IMR-90 (cell line): Measurements from ENCODE around the gene ITPKB.
"Not testable (repeated sequence)": the region's sequence is repeated elsewhere in the genome, so short reads cannot be mapped to it uniquely, and the experiment has no call there.

Experiments used
- BHLHE40 ChIP-seq: fragments of 150-350 bp; IDR thresholded peaks from 2 replicates; pipeline ENCODE4 v1.6.1; 2016; ENCODE audit warnings: mild to moderate bottlenecking, low read depth, low read length
- CEBPB ChIP-seq: IDR thresholded peaks from 2 replicates; pipeline ENCODE4 v1.6.1; 2012; ENCODE audit warnings: low read depth, low read length, improper control_type of control experiment
- FOS ChIP-seq: fragments of 150-350 bp; IDR thresholded peaks from 2 replicates; pipeline ENCODE4 v1.6.1; 2016; ENCODE audit warnings: low read depth, low read length
- MAFK ChIP-seq: IDR thresholded peaks from 2 replicates; pipeline ENCODE4 v1.6.1; 2012; ENCODE audit warnings: low read depth, low read length, improper control_type of control experiment
- MAZ ChIP-seq: IDR thresholded peaks from 2 replicates; pipeline ENCODE4 v1.6.1; 2012; ENCODE audit warnings: low read depth, mild to moderate bottlenecking, low read length, improper control_type of control experiment, moderate library complexity, borderline replicate concordance
- MXI1 ChIP-seq: IDR thresholded peaks from 2 replicates; pipeline ENCODE4 v1.6.1; 2012; ENCODE audit warnings: low read depth, mild to moderate bottlenecking, low read length, moderate library complexity, borderline replicate concordance
- NFE2L2 ChIP-seq: fragments of 150-350 bp; IDR thresholded peaks from 2 replicates; pipeline ENCODE4 v1.6.1; 2016; ENCODE audit warnings: low read depth, mild to moderate bottlenecking, low read length
- POLR2A ChIP-seq: IDR thresholded peaks from 2 replicates; pipeline ENCODE4 v1.6.1; 2012; ENCODE audit warnings: mild to moderate bottlenecking, low read depth, low read length
- RAD21 ChIP-seq: IDR thresholded peaks from 2 replicates; pipeline ENCODE4 v1.6.1; 2012; ENCODE audit warnings: low read length, improper control_type of control experiment
- RCOR1 ChIP-seq: IDR thresholded peaks from 2 replicates; pipeline ENCODE4 v1.6.1; 2012; ENCODE audit warnings: mild to moderate bottlenecking, low read length, improper control_type of control experiment; ENCODE audit not compliant: insufficient replicate concordance
- RFX5 ChIP-seq: IDR thresholded peaks from 2 replicates; pipeline ENCODE4 v1.8.0; 2012; ENCODE audit warnings: low read depth, mild to moderate bottlenecking, low read length, moderate library complexity
- TF ChIP-seq, protein P1 (sequence below): conservative IDR thresholded peaks from 2 replicates; pipeline ENCODE4 v1.5.1; 2012; ENCODE audit warnings: mild to moderate bottlenecking, low read depth, low read length, improper control_type of control experiment
- TF ChIP-seq, protein P2 (sequence below): fragments of 150-350 bp; IDR thresholded peaks from 2 replicates; pipeline ENCODE4 v1.6.1; 2017; ENCODE audit warnings: mild to moderate bottlenecking, antibody characterized with exemption, low read length, low read depth

DNA sequence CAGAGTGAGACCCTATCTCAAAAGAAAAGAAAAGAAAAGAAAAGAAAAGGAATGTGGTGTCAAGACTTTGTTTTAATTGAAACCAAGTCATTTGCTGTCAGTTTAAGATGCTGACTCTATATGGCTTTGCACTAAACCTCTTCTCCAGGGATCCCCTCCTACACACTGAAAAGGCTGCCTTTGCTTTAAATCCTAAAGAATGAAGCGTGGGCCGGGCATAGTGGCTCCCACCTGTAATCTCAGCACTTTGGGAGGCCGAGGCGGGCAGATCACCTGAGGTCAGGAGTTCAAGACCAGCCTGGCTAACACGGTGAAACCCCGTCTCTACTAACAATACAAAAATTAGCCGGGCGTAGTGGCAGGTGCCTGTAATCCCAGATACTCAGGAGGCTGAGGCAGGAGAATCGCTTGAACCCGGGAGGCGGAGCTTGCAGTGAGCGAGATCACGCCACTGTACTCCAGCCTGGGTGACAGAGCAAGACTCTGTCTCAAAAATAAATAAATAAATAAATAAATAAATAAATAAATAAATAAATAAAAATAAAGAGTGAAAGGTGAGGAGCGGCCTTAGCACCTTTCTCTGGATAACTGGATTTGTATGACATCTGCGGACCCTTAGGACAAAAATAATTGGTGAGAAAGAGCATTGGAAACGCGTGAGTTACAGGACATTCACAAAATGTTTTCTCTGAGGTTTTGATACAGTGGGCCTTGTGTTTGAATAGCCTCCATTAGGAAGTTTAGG, 8.6 kb upstream of the ITPKB start:
- TF ChIP-seq, protein P1, sequence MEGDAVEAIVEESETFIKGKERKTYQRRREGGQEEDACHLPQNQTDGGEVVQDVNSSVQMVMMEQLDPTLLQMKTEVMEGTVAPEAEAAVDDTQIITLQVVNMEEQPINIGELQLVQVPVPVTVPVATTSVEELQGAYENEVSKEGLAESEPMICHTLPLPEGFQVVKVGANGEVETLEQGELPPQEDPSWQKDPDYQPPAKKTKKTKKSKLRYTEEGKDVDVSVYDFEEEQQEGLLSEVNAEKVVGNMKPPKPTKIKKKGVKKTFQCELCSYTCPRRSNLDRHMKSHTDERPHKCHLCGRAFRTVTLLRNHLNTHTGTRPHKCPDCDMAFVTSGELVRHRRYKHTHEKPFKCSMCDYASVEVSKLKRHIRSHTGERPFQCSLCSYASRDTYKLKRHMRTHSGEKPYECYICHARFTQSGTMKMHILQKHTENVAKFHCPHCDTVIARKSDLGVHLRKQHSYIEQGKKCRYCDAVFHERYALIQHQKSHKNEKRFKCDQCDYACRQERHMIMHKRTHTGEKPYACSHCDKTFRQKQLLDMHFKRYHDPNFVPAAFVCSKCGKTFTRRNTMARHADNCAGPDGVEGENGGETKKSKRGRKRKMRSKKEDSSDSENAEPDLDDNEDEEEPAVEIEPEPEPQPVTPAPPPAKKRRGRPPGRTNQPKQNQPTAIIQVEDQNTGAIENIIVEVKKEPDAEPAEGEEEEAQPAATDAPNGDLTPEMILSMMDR, result not testable (repeated sequence)
- TF ChIP-seq BHLHE40, FOS, RAD21, RCOR1, RFX5, CEBPB, MAFK, NFE2L2, POLR2A, MXI1, MAZ: not testable (repeated sequence)
- TF ChIP-seq, protein P2, sequence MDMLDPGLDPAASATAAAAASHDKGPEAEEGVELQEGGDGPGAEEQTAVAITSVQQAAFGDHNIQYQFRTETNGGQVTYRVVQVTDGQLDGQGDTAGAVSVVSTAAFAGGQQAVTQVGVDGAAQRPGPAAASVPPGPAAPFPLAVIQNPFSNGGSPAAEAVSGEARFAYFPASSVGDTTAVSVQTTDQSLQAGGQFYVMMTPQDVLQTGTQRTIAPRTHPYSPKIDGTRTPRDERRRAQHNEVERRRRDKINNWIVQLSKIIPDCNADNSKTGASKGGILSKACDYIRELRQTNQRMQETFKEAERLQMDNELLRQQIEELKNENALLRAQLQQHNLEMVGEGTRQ, result not testable (repeated sequence)
